Measurements from ENCODE around the gene PLA2G15.

DNA sequence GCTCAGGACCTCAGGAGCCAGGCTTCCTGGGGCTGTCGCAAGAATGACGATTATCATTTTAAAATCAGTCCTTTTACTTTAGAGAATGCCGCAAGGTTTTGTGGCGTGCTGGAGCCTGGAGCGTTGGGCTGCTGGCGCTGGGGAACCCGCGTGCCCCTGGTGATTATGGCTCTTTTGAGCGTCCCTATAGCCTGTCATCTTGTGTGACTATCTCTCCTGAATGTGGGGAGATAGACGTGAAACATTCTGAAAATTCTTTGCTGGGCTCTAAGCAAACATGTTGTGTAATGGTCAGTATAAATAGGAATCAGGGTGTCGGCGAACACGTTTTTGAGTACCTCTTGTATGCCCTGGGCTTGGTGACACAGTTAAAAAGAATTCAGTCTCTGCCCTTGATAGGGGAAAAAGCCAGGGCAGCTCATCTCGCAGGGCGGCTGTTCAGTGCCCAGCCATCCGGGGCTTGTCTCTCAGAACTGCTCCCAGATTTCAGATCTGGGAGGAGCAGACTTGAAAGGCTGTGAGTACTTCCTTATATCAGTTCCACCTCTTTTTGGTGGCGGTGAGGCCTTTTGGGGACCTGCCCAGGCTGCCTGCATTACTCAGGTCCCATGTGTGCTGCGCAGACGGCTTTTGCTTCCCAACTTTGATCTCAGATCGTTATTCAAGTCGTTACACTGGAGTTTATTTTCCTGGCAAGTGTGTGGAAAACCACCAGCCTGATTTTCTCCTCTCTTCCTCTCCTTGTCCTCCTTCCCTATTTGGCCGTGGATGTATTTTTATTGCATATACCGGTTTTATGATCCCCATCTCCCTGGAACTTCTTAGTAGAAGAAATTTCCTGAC is 20.1 kb downstream of the PLA2G15 start:
- TF ChIP-seq, protein P1, sequence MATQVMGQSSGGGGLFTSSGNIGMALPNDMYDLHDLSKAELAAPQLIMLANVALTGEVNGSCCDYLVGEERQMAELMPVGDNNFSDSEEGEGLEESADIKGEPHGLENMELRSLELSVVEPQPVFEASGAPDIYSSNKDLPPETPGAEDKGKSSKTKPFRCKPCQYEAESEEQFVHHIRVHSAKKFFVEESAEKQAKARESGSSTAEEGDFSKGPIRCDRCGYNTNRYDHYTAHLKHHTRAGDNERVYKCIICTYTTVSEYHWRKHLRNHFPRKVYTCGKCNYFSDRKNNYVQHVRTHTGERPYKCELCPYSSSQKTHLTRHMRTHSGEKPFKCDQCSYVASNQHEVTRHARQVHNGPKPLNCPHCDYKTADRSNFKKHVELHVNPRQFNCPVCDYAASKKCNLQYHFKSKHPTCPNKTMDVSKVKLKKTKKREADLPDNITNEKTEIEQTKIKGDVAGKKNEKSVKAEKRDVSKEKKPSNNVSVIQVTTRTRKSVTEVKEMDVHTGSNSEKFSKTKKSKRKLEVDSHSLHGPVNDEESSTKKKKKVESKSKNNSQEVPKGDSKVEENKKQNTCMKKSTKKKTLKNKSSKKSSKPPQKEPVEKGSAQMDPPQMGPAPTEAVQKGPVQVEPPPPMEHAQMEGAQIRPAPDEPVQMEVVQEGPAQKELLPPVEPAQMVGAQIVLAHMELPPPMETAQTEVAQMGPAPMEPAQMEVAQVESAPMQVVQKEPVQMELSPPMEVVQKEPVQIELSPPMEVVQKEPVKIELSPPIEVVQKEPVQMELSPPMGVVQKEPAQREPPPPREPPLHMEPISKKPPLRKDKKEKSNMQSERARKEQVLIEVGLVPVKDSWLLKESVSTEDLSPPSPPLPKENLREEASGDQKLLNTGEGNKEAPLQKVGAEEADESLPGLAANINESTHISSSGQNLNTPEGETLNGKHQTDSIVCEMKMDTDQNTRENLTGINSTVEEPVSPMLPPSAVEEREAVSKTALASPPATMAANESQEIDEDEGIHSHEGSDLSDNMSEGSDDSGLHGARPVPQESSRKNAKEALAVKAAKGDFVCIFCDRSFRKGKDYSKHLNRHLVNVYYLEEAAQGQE (IDR thresholded peaks at IDR 0.05; ENCODE audit: insufficient read depth in 1 of 2, low read depth in 2 of 2, low read length in 2 of 2): no peak
- TF ChIP-seq SIN3A (IDR thresholded peaks at IDR 0.05; ENCODE audit: borderline replicate concordance, insufficient read depth, low read length) (no peak), TAF1 (IDR thresholded peaks at IDR 0.05; ENCODE audit: borderline replicate concordance, insufficient read depth, low read length) (no peak), POLR2AphosphoS5 (IDR thresholded peaks at IDR 0.05; ENCODE audit: low read depth, low read length) (no peak)
